ENCODE data around the gene ALDOC.

ALDOC gene

GRCh38 chr17:28527859-28528258 lies 48.8 kb downstream of the ALDOC start:
- no peak overlapping the region for H3K9ac ChIP-seq (ENCODE audit: low read depth, low read length)
- no peak overlapping the region for H3K4me3 ChIP-seq (ENCODE audit: low read length)
- no peaks in the 10 kb centered on the region for H3K27me3 ChIP-seq (ENCODE audit: control insufficient read depth, insufficient read depth, low read length)
- H3K4me2 ChIP-seq (ENCODE audit: low read length) = peak overlapping the region; percentile 29
- H3K9me3 ChIP-seq (replicated peaks; ENCODE audit: low read length) = no peaks in the 10 kb centered on the region
- peaks cover 47% of the 10 kb centered on the region for H3K4me1 ChIP-seq (ENCODE audit: control insufficient read depth, insufficient read depth, low read length)
- H3K36me3 ChIP-seq (ENCODE audit: insufficient read depth, low read length) = no peaks in the 10 kb centered on the region

- Histone ChIP-seq H3K4me3 (ENCODE audit: low read length) (no peak overlapping the region), H3K36me3 (ENCODE audit: insufficient read depth, low read length) (no peaks in the 10 kb centered on the region), H3K4me2 (ENCODE audit: low read length) (no peak overlapping the region), H3K4me1 (ENCODE audit: control insufficient read depth, insufficient read depth, low read length) (peaks cover 40% of the 10 kb centered on the region), H3K9ac (ENCODE audit: low read depth, low read length) (no peak overlapping the region), H3K27me3 (ENCODE audit: control insufficient read depth, insufficient read depth, low read length) (no peaks in the 10 kb centered on the region), H3K9me3 (replicated peaks; ENCODE audit: low read length) (no peaks in the 10 kb centered on the region)
Observed at GRCh38 chr17:28527181-28527681, 49.5 kb downstream of the ALDOC start.

GRCh38 chr17:28526381-28526780 lies 50.3 kb downstream of the ALDOC start:
- H3K36me3 ChIP-seq (ENCODE audit: insufficient read depth, low read length) = no peaks in the 10 kb centered on the region
- H3K4me3 ChIP-seq (ENCODE audit: low read length) = no peak overlapping the region
- peaks cover 7% of the 10 kb centered on the region for H3K27me3 ChIP-seq (ENCODE audit: control insufficient read depth, insufficient read depth, low read length)
- H3K9me3 ChIP-seq (replicated peaks; ENCODE audit: low read length) = no peaks in the 10 kb centered on the region
- no peak overlapping the region for H3K4me2 ChIP-seq (ENCODE audit: low read length)
- no peak overlapping the region for H3K9ac ChIP-seq (ENCODE audit: low read depth, low read length)
- peaks cover 34% of the 10 kb centered on the region for H3K4me1 ChIP-seq (ENCODE audit: control insufficient read depth, insufficient read depth, low read length)

GRCh38 chr17:28524476-28525424 lies 51.9 kb downstream of the ALDOC start:
- H3K4me1 ChIP-seq (ENCODE audit: control insufficient read depth, insufficient read depth, low read length) = peaks cover 34% of the 10 kb centered on the region
- H3K27me3 ChIP-seq (ENCODE audit: control insufficient read depth, insufficient read depth, low read length) = peaks cover 20% of the 10 kb centered on the region
- no peaks in the 10 kb centered on the region for H3K9me3 ChIP-seq (replicated peaks; ENCODE audit: low read length)
- H3K36me3 ChIP-seq (ENCODE audit: insufficient read depth, low read length) = no peaks in the 10 kb centered on the region
- no peak overlapping the region for H3K4me3 ChIP-seq (ENCODE audit: low read length)
- H3K9ac ChIP-seq (ENCODE audit: low read depth, low read length) = no peak overlapping the region
- peak overlapping the region; percentile 36 for H3K4me2 ChIP-seq (ENCODE audit: low read length)

- Histone ChIP-seq H3K9me3 (replicated peaks; ENCODE audit: low read length) (no peaks in the 10 kb centered on the region), H3K36me3 (ENCODE audit: insufficient read depth, low read length) (no peaks in the 10 kb centered on the region), H3K27me3 (ENCODE audit: control insufficient read depth, insufficient read depth, low read length) (peaks cover 20% of the 10 kb centered on the region), H3K4me2 (ENCODE audit: low read length) (no peak overlapping the region), H3K4me3 (ENCODE audit: low read length) (no peak overlapping the region), H3K4me1 (ENCODE audit: control insufficient read depth, insufficient read depth, low read length) (peaks cover 34% of the 10 kb centered on the region), H3K9ac (ENCODE audit: low read depth, low read length) (no peak overlapping the region)
Observed at GRCh38 chr17:28523876-28524275, 52.8 kb downstream of the ALDOC start.

- peaks cover 29% of the 10 kb centered on the region for H3K4me1 ChIP-seq (ENCODE audit: control insufficient read depth, insufficient read depth, low read length)
- H3K27me3 ChIP-seq (ENCODE audit: control insufficient read depth, insufficient read depth, low read length) = peaks cover 20% of the 10 kb centered on the region
- no peak overlapping the region for H3K4me2 ChIP-seq (ENCODE audit: low read length)
- H3K9me3 ChIP-seq (replicated peaks; ENCODE audit: low read length) = no peaks in the 10 kb centered on the region
- no peak overlapping the region for H3K9ac ChIP-seq (ENCODE audit: low read depth, low read length)
- no peak overlapping the region for H3K4me3 ChIP-seq (ENCODE audit: low read length)
- H3K36me3 ChIP-seq (ENCODE audit: insufficient read depth, low read length) = no peaks in the 10 kb centered on the region
Observed at GRCh38 chr17:28523186-28523585, 53.5 kb downstream of the ALDOC start.
